OCI-LY3 (cell line): ENCODE data around the gene AUTS2.

Source experiments
- H2AFZ ChIP-seq: fragments of 200-600, 300-600 bp; shearing (Covaris generic); 2 replicates; pipeline ENCODE4 v1.6.0; 2014; ENCODE audit warnings: antibody characterized with exemption, low read depth, low read length
- H3K27ac ChIP-seq: fragments of 200-600, 300-600 bp; sonication (generic); 2 replicates; pipeline ENCODE4 v1.5.1; 2014; ENCODE audit warnings: mild to moderate bottlenecking, low read length, moderate library complexity, mixed read lengths
- H3K27me3 ChIP-seq: fragments of 200-600, 300-600 bp; sonication (generic); 2 replicates; pipeline ENCODE4 v1.6.1; 2014; ENCODE audit warnings: low read depth, low read length, mixed read lengths
- H3K36me3 ChIP-seq: fragments of 200-600, 300-600 bp; sonication (generic); replicated peaks from 2 replicates; pipeline ENCODE3; 2014; ENCODE audit warnings: low read depth, low read length, mixed read lengths
- H3K4me1 ChIP-seq: fragments of 300-600, 200-600 bp; sonication (generic); 2 replicates; pipeline ENCODE4 v1.6.1; 2014; ENCODE audit warnings: low read length, mixed read lengths
- H3K4me2 ChIP-seq: fragments of 200-600, 300-600 bp; sonication (generic); 2 replicates; pipeline ENCODE4 v1.6.1; 2014; ENCODE audit warnings: low read length, mixed read lengths
- H3K4me3 ChIP-seq: fragments of 300-600, 200-600 bp; sonication (generic); 2 replicates; pipeline ENCODE4 v1.5.1; 2014; ENCODE audit warnings: antibody characterized with exemption, mild to moderate bottlenecking, low read length, moderate library complexity
- H3K79me2 ChIP-seq: fragments of 300-600, 200-600 bp; shearing (Covaris generic); 2 replicates; pipeline ENCODE4 v1.6.1; 2014; ENCODE audit warnings: mild to moderate bottlenecking, low read length, mixed read lengths
- H3K9ac ChIP-seq: fragments of 300-600, 200-600 bp; shearing (Covaris generic); 2 replicates; pipeline ENCODE4 v1.6.0; 2014; ENCODE audit warnings: mild to moderate bottlenecking, low read length, moderate library complexity
- H3K9me3 ChIP-seq: fragments of 200-600, 300-600 bp; shearing (Covaris generic); 2 replicates; pipeline ENCODE4 v1.6.1; 2014; ENCODE audit warnings: low read length, mixed read lengths; ENCODE audit not compliant: insufficient read depth
- H4K20me1 ChIP-seq: fragments of 200-600, 300-600 bp; sonication (generic); 2 replicates; pipeline ENCODE4 v1.6.1; 2016; ENCODE audit warnings: low read length, mixed read lengths; ENCODE audit not compliant: insufficient read depth
- CTCF ChIP-seq: fragments of 200-600, 300-600 bp; sonication (generic); IDR thresholded peaks from 2 replicates; pipeline ENCODE4 v1.5.1; 2014; ENCODE audit warnings: antibody characterized with exemption, low read length, low read depth
- EZH2phosphoT487 ChIP-seq: fragments of 200-600 bp; shearing (Covaris generic); IDR thresholded peaks from 2 replicates; pipeline ENCODE4 v1.6.1; 2018; ENCODE audit warnings: antibody characterized with exemption, mixed run types, low read depth

The AUTS2 gene

GRCh38 chr7:69896121-69896520 is 297.8 kb downstream of the AUTS2 start:
- Histone ChIP-seq H3K4me1 (no peaks in the 10 kb centered on the region), H3K4me3 (no peak overlapping the region), H4K20me1 (no peaks in the 10 kb centered on the region), H3K9ac (no peak overlapping the region), H2AFZ (no peak overlapping the region), H3K27me3 (no peaks in the 10 kb centered on the region), H3K36me3 (no peaks in the 10 kb centered on the region), H3K79me2 (no peaks in the 10 kb centered on the region), H3K4me2 (no peak overlapping the region), H3K9me3 (no peaks in the 10 kb centered on the region), H3K27ac (no peak overlapping the region)
- TF ChIP-seq EZH2phosphoT487 (no peak), CTCF (no peak)

GRCh38 chr7:69898189-69898588 is 299.9 kb downstream of the AUTS2 start:
- H3K4me3 ChIP-seq, result no peak overlapping the region
- no peaks in the 10 kb centered on the region for H3K9me3 ChIP-seq
- no peaks in the 10 kb centered on the region for H3K36me3 ChIP-seq
- no peaks in the 10 kb centered on the region for H3K27me3 ChIP-seq
- H3K4me1 ChIP-seq, result no peaks in the 10 kb centered on the region
- H2AFZ ChIP-seq, result no peak overlapping the region
- no peaks in the 10 kb centered on the region for H3K79me2 ChIP-seq
- H3K9ac ChIP-seq, result no peak overlapping the region
- no peak overlapping the region for H3K4me2 ChIP-seq
- H3K27ac ChIP-seq, result no peak overlapping the region
- TF ChIP-seq EZH2phosphoT487 (no peak), CTCF (no peak)
- H4K20me1 ChIP-seq, result no peaks in the 10 kb centered on the region

GRCh38 chr7:69903410-69903809 is 305.1 kb downstream of the AUTS2 start:
- no peak overlapping the region for H3K4me3 ChIP-seq
- no peaks in the 10 kb centered on the region for H3K36me3 ChIP-seq
- H3K27ac ChIP-seq, result no peak overlapping the region
- TF ChIP-seq EZH2phosphoT487 (no peak), CTCF (no peak)
- no peaks in the 10 kb centered on the region for H3K9me3 ChIP-seq
- H4K20me1 ChIP-seq, result no peaks in the 10 kb centered on the region
- H3K79me2 ChIP-seq, result no peaks in the 10 kb centered on the region
- no peak overlapping the region for H3K9ac ChIP-seq
- H3K4me1 ChIP-seq, result no peaks in the 10 kb centered on the region
- no peaks in the 10 kb centered on the region for H3K27me3 ChIP-seq
- no peak overlapping the region for H2AFZ ChIP-seq
- H3K4me2 ChIP-seq, result no peak overlapping the region

- Histone ChIP-seq H3K36me3 (no peaks in the 10 kb centered on the region), H3K79me2 (no peaks in the 10 kb centered on the region), H3K4me2 (no peak overlapping the region), H2AFZ (no peak overlapping the region), H3K27me3 (no peaks in the 10 kb centered on the region), H4K20me1 (no peaks in the 10 kb centered on the region), H3K27ac (no peak overlapping the region), H3K9ac (no peak overlapping the region), H3K4me3 (no peak overlapping the region), H3K4me1 (no peaks in the 10 kb centered on the region), H3K9me3 (peaks cover 3% of the 10 kb centered on the region; the same call in 1 of the 2 replicates)
- no peak for TF ChIP-seq EZH2phosphoT487
- TF ChIP-seq CTCF, result no peak
Measured at GRCh38 chr7:69906283-69906995, 308.2 kb downstream of the AUTS2 start.
